ENCODE data around the gene DISP1. TPM values are rescaled to one million over a fixed set of nuclear protein-coding genes. Genes with fewer than 3 reads are reported as not detected.

Gene DISP1
- total RNA-seq, 4 donors from 2014 or later: 10.1 to 59.9 (median 18.4) TPM

GRCh38 chr1:222791006-222791710 lies 23.7 kb upstream of the DISP1 start:
- ATAC-seq (ENCODE audit: low FRiP score): peak; percentile 55
- DNase-seq (ENCODE audit: low spot score): no peak
- no peak for TF ChIP-seq CTCF (IDR thresholded peaks at IDR 0.05)

- no peak for DNase-seq (ENCODE audit: low spot score)
- TF ChIP-seq CTCF (IDR thresholded peaks at IDR 0.05): no peak
- ATAC-seq (ENCODE audit: low FRiP score): no peak
Observed at GRCh38 chr1:222792744-222793143, 22.1 kb upstream of the DISP1 start.

GRCh38 chr1:222794656-222795474 lies 20.0 kb upstream of the DISP1 start:
- no peak for ATAC-seq (ENCODE audit: low FRiP score)
- TF ChIP-seq CTCF (IDR thresholded peaks at IDR 0.05): no peak
- DNase-seq (ENCODE audit: low spot score): no peak

GRCh38 chr1:222798116-222798515 lies 16.7 kb upstream of the DISP1 start:
- TF ChIP-seq CTCF (IDR thresholded peaks at IDR 0.05): no peak
- ATAC-seq (ENCODE audit: low FRiP score) (no peak), DNase-seq (ENCODE audit: low spot score) (no peak)

GRCh38 chr1:222798975-222799374 lies 15.9 kb upstream of the DISP1 start:
- no peak for DNase-seq (ENCODE audit: low spot score)
- TF ChIP-seq CTCF (IDR thresholded peaks at IDR 0.05): no peak
- ATAC-seq (ENCODE audit: low FRiP score): no peak

GRCh38 chr1:222801067-222801466 lies 13.8 kb upstream of the DISP1 start:
- ATAC-seq (ENCODE audit: low FRiP score) (no peak), DNase-seq (ENCODE audit: low spot score) (no peak)
- no peak for TF ChIP-seq CTCF (IDR thresholded peaks at IDR 0.05)
